ENCODE measurements around the gene STXBP2. TPM values are rescaled to one million over a fixed set of nuclear protein-coding genes. Genes with fewer than 3 reads are reported as not detected.

The STXBP2 gene
- polyA plus RNA-seq, 1 of the 3 experiments (the other 2 are of a cell fraction): 4.7 TPM

GRCh38 chr19:7618771-7619510 lies 18.0 kb upstream of the STXBP2 start:
- 66% methylated on average over 12 of the region's 21 CpGs for WGBS (ENCODE audit: low lambda C conversion rate)
- Histone ChIP-seq H3K4me2 (no peak overlapping the region), H3K9ac (no peak overlapping the region), H4K20me1 (ENCODE audit: insufficient read depth) (no peaks in the 10 kb centered on the region), H3K4me1 (ENCODE audit: control insufficient read depth in 1 of 2, insufficient read depth in 2 of 2, low read depth in 1 of 2, low read length in 1 of 2) (peaks cover 0 to 42% of the 10 kb centered on the region in 2 experiments; a peak in 1 of 4 replicates), H3K4me3 (ENCODE audit: low read depth in 2 of 2, low read length in 1 of 2) (no peak overlapping the region), H3K9me2 (no peaks in the 10 kb centered on the region), H3K79me2 (ENCODE audit: insufficient read depth) (no peaks in the 10 kb centered on the region), H3K27ac (ENCODE audit: low read depth in 2 of 2, low read length in 1 of 2) (peak overlapping the region in 1 of 2 experiments; percentile 98; a peak in 2 of 4 replicates), H3K36me3 (replicated peaks in 1 of 2; ENCODE audit: control insufficient read depth in 1 of 2, insufficient read depth in 2 of 2, low read length in 1 of 2) (peaks cover 3 to 40% of the 10 kb centered on the region in 2 experiments), H3K27me3 (ENCODE audit: insufficient read depth) (no peaks in the 10 kb centered on the region), H3K9me3 (no peaks in the 10 kb centered on the region), H3F3A (replicated peaks; ENCODE audit: insufficient read depth) (peaks cover 4% of the 10 kb centered on the region), H2AFZ (ENCODE audit: low read depth) (no peak overlapping the region)
- TF ChIP-seq MXI1 (IDR thresholded peaks at IDR 0.05; ENCODE audit: low read depth, low read length) (peak; percentile 55; the same call in 1 of the 2 replicates), POLR2AphosphoS5 (IDR thresholded peaks at IDR 0.05; ENCODE audit: low read depth, low read length) (peak; percentile 4; the same call in 1 of the 2 replicates), EP300 (IDR thresholded peaks at IDR 0.05; ENCODE audit: borderline replicate concordance in 1 of 2, low read depth in 1 of 2, low read length in 1 of 2) (peak in 1 of 2 experiments; percentile 51; a peak in 2 of 4 replicates), GATA2 (CRISPR knock-in tag; IDR thresholded peaks at IDR 0.05) (peak; percentile 51), FOXJ3 (CRISPR knock-in tag; IDR thresholded peaks at IDR 0.05) (peak; percentile 46; the same call in 1 of the 2 replicates), RXRA (IDR thresholded peaks at IDR 0.05; ENCODE audit: borderline replicate concordance, low read depth) (no peak), CHD2 (IDR thresholded peaks at IDR 0.05; ENCODE audit: low read length, partially characterized antibody) (no peak), MEF2A (IDR thresholded peaks at IDR 0.05; ENCODE audit: borderline replicate concordance, low read depth) (no peak), PBX3 (IDR thresholded peaks at IDR 0.05) (no peak), REST (IDR thresholded peaks at IDR 0.05; ENCODE audit: low read depth, low read length) (no peak), RCOR1 (IDR thresholded peaks at IDR 0.05; ENCODE audit: low read length) (no peak; the same call in 1 of the 2 replicates), ELF1 (IDR thresholded peaks at IDR 0.05) (no peak)
- TF ChIP-seq, protein P1, sequence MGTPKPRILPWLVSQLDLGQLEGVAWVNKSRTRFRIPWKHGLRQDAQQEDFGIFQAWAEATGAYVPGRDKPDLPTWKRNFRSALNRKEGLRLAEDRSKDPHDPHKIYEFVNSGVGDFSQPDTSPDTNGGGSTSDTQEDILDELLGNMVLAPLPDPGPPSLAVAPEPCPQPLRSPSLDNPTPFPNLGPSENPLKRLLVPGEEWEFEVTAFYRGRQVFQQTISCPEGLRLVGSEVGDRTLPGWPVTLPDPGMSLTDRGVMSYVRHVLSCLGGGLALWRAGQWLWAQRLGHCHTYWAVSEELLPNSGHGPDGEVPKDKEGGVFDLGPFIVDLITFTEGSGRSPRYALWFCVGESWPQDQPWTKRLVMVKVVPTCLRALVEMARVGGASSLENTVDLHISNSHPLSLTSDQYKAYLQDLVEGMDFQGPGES (IDR thresholded peaks at IDR 0.05; ENCODE audit: low read depth, low read length): no peak
- CTCF ChIA-PET: interaction anchor here (0.6 to 4.1 kb wide), 10 partner anchors 12 to 519 kb away, joined by 3 to 40 read pairs (median 4); partner anchors contain the start of genes CAMSAP3, PET100, TRAPPC5 and XAB2
- DNase-seq: peak; percentile 87
- POLR2A ChIA-PET: interaction anchor here (0.5 to 2.6 kb wide), 8 partner anchors 8 to 1295 kb away, joined by 3 to 16 read pairs (median 4); partner anchors contain the start of genes CAMSAP3, PCP2, PET100 and XAB2
